K562 (cell line): ENCODE data around the gene RBMS3. TPM values are rescaled to one million over a fixed set of nuclear protein-coding genes. Genes with fewer than 3 reads are reported as not detected.

Experiments
- ATAC-seq: fragments of 200-7000 bp; cut with Tn5 transposase; 3 replicates; pipeline ENCODE4 v1.9.1; 2020; ENCODE audit warnings: moderate library complexity
- BruUV-seq: library from RNA; stranded (reverse); fragments of 400-500 nt; replicated peaks from 2 replicates; lab custom pipeline; 2021; lab: Mats Ljungman, UMichigan
- CTCF ChIA-PET: fragments of 300-600 bp; formaldehyde crosslinking; extraction: SDS; loops from one replicate; lab custom pipeline; 2021; ENCODE audit warnings: low intra/inter-chr PET ratio; lab: Yijun Ruan, JAX
- POLR2A ChIA-PET: fragments of 300-600, 350-650 bp; sonication (Branson Sonifier 250); formaldehyde crosslinking; extraction: SDS; loops from one replicate; lab custom pipeline; 2021; ENCODE audit warnings: antibody characterized with exemption, inconsistent platforms; lab: Yijun Ruan, JAX
- DNase-seq, 4 experiments: peaks; one replicate each; pipeline versions ENCODE4 v3.0.0 to v3.0.0-alpha.2; 2011 to 2018; ENCODE audit warnings: low spot score in 3 of 4, mixed read lengths in 3 of 4; ENCODE audit errors: extremely low read depth in 1 of 4
- FAIRE-seq: peaks from 2 replicates; lab custom pipeline; 2011; peaks lifted over from hg19 to GRCh38; lab: Jason Lieb, UNC
- H2AFZ ChIP-seq: 2 replicates; pipeline ENCODE4 v1.6.0; 2011; ENCODE audit warnings: low read depth, low read length, control low read depth, inconsistent platforms
- H3K27ac ChIP-seq: fragments of 200-600 bp; 3 replicates; pipeline ENCODE4 v1.8.0; 2011; ENCODE audit warnings: low read depth, mild to moderate bottlenecking, control low read depth, inconsistent platforms, low read length, moderate library complexity, mixed read lengths; ENCODE audit errors: extremely low read depth
- H3K27me3 ChIP-seq, 2 experiments: fragments of 300-600 bp in 1 of 2; 2 replicates in 1 of 2; 3 replicates in 1 of 2; pipeline versions ENCODE4 v1.6.0 to v1.8.0; 2011; ENCODE audit warnings: inconsistent platforms in 2 of 2, low read length in 2 of 2, mild to moderate bottlenecking in 1 of 2, mixed read lengths in 1 of 2, moderate library complexity in 1 of 2; ENCODE audit not compliant: control insufficient read depth in 2 of 2, insufficient read depth in 2 of 2
- H3K36me3 ChIP-seq: fragments of 300-600 bp; 3 replicates; pipeline ENCODE4 v1.8.0; 2011; ENCODE audit warnings: mild to moderate bottlenecking, low read length, inconsistent platforms; ENCODE audit not compliant: control insufficient read depth, insufficient read depth
- H3K4me1 ChIP-seq, 2 experiments: fragments of 200-600 bp in 1 of 2; replicated peaks in 1 of 2; 2 replicates in 1 of 2; 3 replicates in 1 of 2; pipeline versions ENCODE4 v1.5.1 to v1.8.0; 2011; ENCODE audit warnings: inconsistent platforms in 2 of 2, low read length in 2 of 2, mild to moderate bottlenecking in 1 of 2, mixed read lengths in 1 of 2, moderate library complexity in 1 of 2; ENCODE audit not compliant: control insufficient read depth in 2 of 2, insufficient read depth in 2 of 2
- H3K4me2 ChIP-seq: 2 replicates; pipeline ENCODE4 v1.6.1; 2011; ENCODE audit warnings: low read length, control low read depth, inconsistent platforms, mixed read lengths; ENCODE audit not compliant: insufficient read depth
- H3K4me3 ChIP-seq: fragments of 200-600 bp; sonication (generic), shearing (Covaris generic); 2 replicates; pipeline ENCODE4 v1.5.1; 2016; ENCODE audit warnings: control low read depth, inconsistent platforms
- H3K79me2 ChIP-seq: fragments of 200-600 bp; 3 replicates; pipeline ENCODE4 v1.8.0; 2011; ENCODE audit warnings: low read length, inconsistent platforms; ENCODE audit not compliant: control insufficient read depth, insufficient read depth
- H3K9ac ChIP-seq, 2 experiments: 2 replicates each; pipeline versions ENCODE4 v1.6.0 to v1.6.1; 2011; ENCODE audit warnings: low read depth in 2 of 2, low read length in 2 of 2, control low read depth in 1 of 2, inconsistent platforms in 1 of 2, mild to moderate bottlenecking in 1 of 2, mixed read lengths in 1 of 2; ENCODE audit not compliant: insufficient read depth in 1 of 2
- H3K9me1 ChIP-seq: one replicate; pipeline ENCODE4 v1.6.0; 2011; ENCODE audit warnings: inconsistent platforms, mild to moderate bottlenecking, low read length, moderate library complexity; ENCODE audit not compliant: control insufficient read depth, insufficient read depth
- H3K9me3 ChIP-seq: replicated peaks from 2 replicates; pipeline ENCODE4 v1.5.1; 2011; ENCODE audit warnings: low read depth, low read length, inconsistent platforms; ENCODE audit not compliant: control insufficient read depth, insufficient read depth
- H4K20me1 ChIP-seq: replicated peaks from 2 replicates; pipeline ENCODE4 v1.6.1; 2011; ENCODE audit warnings: low read length, inconsistent platforms, mixed read lengths; ENCODE audit not compliant: control insufficient read depth, insufficient read depth
- ARID2 ChIP-seq: fragments of 450-650 bp; IDR thresholded peaks from 2 replicates; pipeline ENCODE4 v1.6.1; 2017; ENCODE audit warnings: antibody characterized with exemption, mild to moderate bottlenecking
- HDGF ChIP-seq: fragments of 450-650 bp; IDR thresholded peaks from 2 replicates; pipeline ENCODE4 v1.6.1; 2016
- HMG20A ChIP-seq: fragments of 450-650 bp; formaldehyde crosslinking; conservative IDR thresholded peaks from 2 replicates; pipeline ENCODE4 v1.4.0; 2020; ENCODE audit warnings: mild to moderate bottlenecking, mixed read lengths
- MCM3 ChIP-seq: fragments of 450-650 bp; IDR thresholded peaks from 2 replicates; pipeline ENCODE4 v1.6.1; 2016
- ZNF3 ChIP-seq: fragments of 250-450 bp; sonication (Bioruptor Pico); IDR thresholded peaks from 2 replicates; pipeline ENCODE4 v1.5.0; 2021; ENCODE audit warnings: mild to moderate bottlenecking, moderate library complexity
- ZNF324 ChIP-seq: fragments of 250-450 bp; sonication (Bioruptor Pico); IDR thresholded peaks from 2 replicates; pipeline ENCODE4 v1.4.0; 2020; ENCODE audit warnings: mild to moderate bottlenecking
- ZNF408 ChIP-seq: fragments of 250-450 bp; sonication (Bioruptor Pico); IDR thresholded peaks from 2 replicates; pipeline ENCODE4 v1.4.0; 2020; ENCODE audit warnings: low read depth, mild to moderate bottlenecking, moderate library complexity
- ZSCAN32 ChIP-seq: fragments of 450-650 bp; formaldehyde crosslinking; IDR thresholded peaks from 2 replicates; pipeline ENCODE4 v1.4.0; 2020; ENCODE audit warnings: mild to moderate bottlenecking, moderate library complexity
- WGBS: fragments of 100-300 bp; shearing (Covaris generic); methylation state at CpG from one replicate; pipeline ENCODE4 v1.1.6; 2016; ENCODE audit warnings: low coverage, mixed read lengths; ENCODE audit not compliant: insufficient coverage; ENCODE audit errors: missing lambda C conversion rate; 5-methylcytosine and 5-hydroxymethylcytosine counted together
- in situ Hi-C: fragments of 300-500 bp; cut with MboI; formaldehyde crosslinking; loops from 4 replicates; pipeline ENCODE4 v1.15.0; 2018; ENCODE audit warnings: inconsistent platforms, mixed read lengths
- intact Hi-C: fragments of 100-400 bp; cut with micrococcal nuclease; formaldehyde crosslinking; loops from 2 replicates; pipeline ENCODE4 v1.14.2; 2022
- polyA plus RNA-seq, 8 experiments: library from polyadenylated mRNA; depleted of rRNA in 4 of 8; stranded (reverse) in 5 of 8; unstranded in 3 of 8; fragments of >200 nt; fragmentation: Nextera tagmentation in 2 of 8; fragmentation: Illumina TruSeq in 1 of 8; extraction: Ambion mirVana in 2 of 8; extraction: Trizol in 1 of 8; gene quantifications; 2 replicates each; pipeline versions ENCODE4 v1.2.1 to v1.2.3, GENCODE V29; 2011 to 2014; ENCODE audit warnings: inconsistent platforms in 1 of 8, missing spikeins in 1 of 8
- total RNA-seq, 7 experiments: library from RNA; depleted of rRNA in 6 of 7; stranded (reverse); fragments of >200 nt in 6 of 7; fragmentation: Illumina TruSeq in 2 of 7; extraction: Trizol in 2 of 7; gene quantifications; 2 replicates each; pipeline versions ENCODE4 v1.2.1 to v1.2.3, GENCODE V29; 2011 to 2021; ENCODE audit warnings: low replicate concordance in 1 of 7
- TF ChIP-seq, protein P1 (sequence below): sonication (generic); formaldehyde crosslinking; IDR thresholded peaks from 2 replicates; pipeline ENCODE4 v1.8.0; 2023; ENCODE audit warnings: mild to moderate bottlenecking, missing genetic modification reagents
- TF ChIP-seq, protein P2 (sequence below): fragments of 450-650 bp; formaldehyde crosslinking; IDR thresholded peaks from 2 replicates; pipeline ENCODE4 v1.4.0; 2022; ENCODE audit warnings: missing genetic modification characterization
- TF ChIP-seq, protein P3 (sequence below): sonication (generic); formaldehyde crosslinking; IDR thresholded peaks from 2 replicates; pipeline ENCODE4 v1.8.0; 2023; ENCODE audit warnings: mild to moderate bottlenecking, missing genetic modification reagents
- TF ChIP-seq, protein P4 (sequence below): fragments of 450-650 bp; formaldehyde crosslinking; IDR thresholded peaks from 2 replicates; pipeline ENCODE4 v1.4.0; 2022; ENCODE audit warnings: mild to moderate bottlenecking, moderate library complexity
- TF ChIP-seq, protein P5 (sequence below): fragments of 250-450 bp; sonication (Bioruptor Pico); IDR thresholded peaks from 2 replicates; pipeline ENCODE4 v1.8.0; 2021; ENCODE audit warnings: moderate library complexity, mild to moderate bottlenecking, inconsistent platforms

The RBMS3 gene
- total and polyA plus RNA-seq, 9 of the 15 experiments (the other 6 are each of a cell fraction or from before 2014, with no cell fraction given) = 0.20 TPM; not detected in 8

DNA sequence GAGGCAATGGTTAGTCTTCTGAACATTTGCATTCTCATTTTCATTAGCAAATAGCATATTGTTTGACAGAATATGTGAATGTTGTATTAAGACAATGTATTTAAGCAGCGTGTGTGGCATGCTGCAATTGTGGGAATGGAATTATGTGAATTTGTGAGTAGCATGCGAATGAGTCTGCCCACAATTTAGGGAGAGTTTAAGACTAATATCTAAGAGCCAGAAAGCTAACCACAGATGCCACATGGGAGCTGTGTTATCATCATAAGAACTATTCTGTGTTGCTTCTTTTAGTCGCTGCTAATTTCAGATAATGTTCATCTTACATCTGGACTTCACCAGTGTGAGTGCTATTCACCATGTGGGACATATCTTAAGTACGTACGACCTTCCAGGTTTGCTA, 494.5 kb downstream of the RBMS3 start:
- no TSS peak for BruUV-seq
- no peaks in the 10 kb centered on the region for H3K27me3 ChIP-seq
- intact Hi-C loops (no loop called here), in situ Hi-C loops (no loop called here)
- H3K9me1 ChIP-seq = no peaks in the 10 kb centered on the region
- no peaks in the 10 kb centered on the region for H3K4me1 ChIP-seq
- H3K9ac ChIP-seq = no peak overlapping the region
- WGBS = 0% methylated on average over 5 of the region's 5 CpGs
- ATAC-seq = no peak
- no peaks in the 10 kb centered on the region for H3K79me2 ChIP-seq
- ChIA-PET POLR2A (no interaction called here), CTCF (no interaction called here)
- no peak overlapping the region for H2AFZ ChIP-seq
- H3K9me3 ChIP-seq = no peaks in the 10 kb centered on the region
- no peak for FAIRE-seq
- H3K4me3 ChIP-seq = no peak overlapping the region
- H4K20me1 ChIP-seq = no peaks in the 10 kb centered on the region
- TF ChIP-seq ZNF408 (no peak), HDGF (no peak), MCM3 (no peak), ZSCAN32 (CRISPR knock-in tag) (no peak), ARID2 (no peak), ZNF324 (no peak), ZNF3 (CRISPR knock-in tag) (no peak), HMG20A (no peak)
- TF ChIP-seq, protein P1, sequence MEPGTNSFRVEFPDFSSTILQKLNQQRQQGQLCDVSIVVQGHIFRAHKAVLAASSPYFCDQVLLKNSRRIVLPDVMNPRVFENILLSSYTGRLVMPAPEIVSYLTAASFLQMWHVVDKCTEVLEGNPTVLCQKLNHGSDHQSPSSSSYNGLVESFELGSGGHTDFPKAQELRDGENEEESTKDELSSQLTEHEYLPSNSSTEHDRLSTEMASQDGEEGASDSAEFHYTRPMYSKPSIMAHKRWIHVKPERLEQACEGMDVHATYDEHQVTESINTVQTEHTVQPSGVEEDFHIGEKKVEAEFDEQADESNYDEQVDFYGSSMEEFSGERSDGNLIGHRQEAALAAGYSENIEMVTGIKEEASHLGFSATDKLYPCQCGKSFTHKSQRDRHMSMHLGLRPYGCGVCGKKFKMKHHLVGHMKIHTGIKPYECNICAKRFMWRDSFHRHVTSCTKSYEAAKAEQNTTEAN = no peak
- TF ChIP-seq, protein P2, sequence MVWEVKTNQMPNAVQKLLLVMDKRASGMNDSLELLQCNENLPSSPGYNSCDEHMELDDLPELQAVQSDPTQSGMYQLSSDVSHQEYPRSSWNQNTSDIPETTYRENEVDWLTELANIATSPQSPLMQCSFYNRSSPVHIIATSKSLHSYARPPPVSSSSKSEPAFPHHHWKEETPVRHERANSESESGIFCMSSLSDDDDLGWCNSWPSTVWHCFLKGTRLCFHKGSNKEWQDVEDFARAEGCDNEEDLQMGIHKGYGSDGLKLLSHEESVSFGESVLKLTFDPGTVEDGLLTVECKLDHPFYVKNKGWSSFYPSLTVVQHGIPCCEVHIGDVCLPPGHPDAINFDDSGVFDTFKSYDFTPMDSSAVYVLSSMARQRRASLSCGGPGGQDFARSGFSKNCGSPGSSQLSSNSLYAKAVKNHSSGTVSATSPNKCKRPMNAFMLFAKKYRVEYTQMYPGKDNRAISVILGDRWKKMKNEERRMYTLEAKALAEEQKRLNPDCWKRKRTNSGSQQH = no peak
- TF ChIP-seq, protein P3, sequence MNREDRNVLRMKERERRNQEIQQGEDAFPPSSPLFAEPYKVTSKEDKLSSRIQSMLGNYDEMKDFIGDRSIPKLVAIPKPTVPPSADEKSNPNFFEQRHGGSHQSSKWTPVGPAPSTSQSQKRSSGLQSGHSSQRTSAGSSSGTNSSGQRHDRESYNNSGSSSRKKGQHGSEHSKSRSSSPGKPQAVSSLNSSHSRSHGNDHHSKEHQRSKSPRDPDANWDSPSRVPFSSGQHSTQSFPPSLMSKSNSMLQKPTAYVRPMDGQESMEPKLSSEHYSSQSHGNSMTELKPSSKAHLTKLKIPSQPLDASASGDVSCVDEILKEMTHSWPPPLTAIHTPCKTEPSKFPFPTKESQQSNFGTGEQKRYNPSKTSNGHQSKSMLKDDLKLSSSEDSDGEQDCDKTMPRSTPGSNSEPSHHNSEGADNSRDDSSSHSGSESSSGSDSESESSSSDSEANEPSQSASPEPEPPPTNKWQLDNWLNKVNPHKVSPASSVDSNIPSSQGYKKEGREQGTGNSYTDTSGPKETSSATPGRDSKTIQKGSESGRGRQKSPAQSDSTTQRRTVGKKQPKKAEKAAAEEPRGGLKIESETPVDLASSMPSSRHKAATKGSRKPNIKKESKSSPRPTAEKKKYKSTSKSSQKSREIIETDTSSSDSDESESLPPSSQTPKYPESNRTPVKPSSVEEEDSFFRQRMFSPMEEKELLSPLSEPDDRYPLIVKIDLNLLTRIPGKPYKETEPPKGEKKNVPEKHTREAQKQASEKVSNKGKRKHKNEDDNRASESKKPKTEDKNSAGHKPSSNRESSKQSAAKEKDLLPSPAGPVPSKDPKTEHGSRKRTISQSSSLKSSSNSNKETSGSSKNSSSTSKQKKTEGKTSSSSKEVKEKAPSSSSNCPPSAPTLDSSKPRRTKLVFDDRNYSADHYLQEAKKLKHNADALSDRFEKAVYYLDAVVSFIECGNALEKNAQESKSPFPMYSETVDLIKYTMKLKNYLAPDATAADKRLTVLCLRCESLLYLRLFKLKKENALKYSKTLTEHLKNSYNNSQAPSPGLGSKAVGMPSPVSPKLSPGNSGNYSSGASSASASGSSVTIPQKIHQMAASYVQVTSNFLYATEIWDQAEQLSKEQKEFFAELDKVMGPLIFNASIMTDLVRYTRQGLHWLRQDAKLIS (CRISPR knock-in tag) = no peak
- TF ChIP-seq, protein P4, sequence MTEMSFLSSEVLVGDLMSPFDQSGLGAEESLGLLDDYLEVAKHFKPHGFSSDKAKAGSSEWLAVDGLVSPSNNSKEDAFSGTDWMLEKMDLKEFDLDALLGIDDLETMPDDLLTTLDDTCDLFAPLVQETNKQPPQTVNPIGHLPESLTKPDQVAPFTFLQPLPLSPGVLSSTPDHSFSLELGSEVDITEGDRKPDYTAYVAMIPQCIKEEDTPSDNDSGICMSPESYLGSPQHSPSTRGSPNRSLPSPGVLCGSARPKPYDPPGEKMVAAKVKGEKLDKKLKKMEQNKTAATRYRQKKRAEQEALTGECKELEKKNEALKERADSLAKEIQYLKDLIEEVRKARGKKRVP (CRISPR knock-in tag) = no peak
- TF ChIP-seq, protein P5, sequence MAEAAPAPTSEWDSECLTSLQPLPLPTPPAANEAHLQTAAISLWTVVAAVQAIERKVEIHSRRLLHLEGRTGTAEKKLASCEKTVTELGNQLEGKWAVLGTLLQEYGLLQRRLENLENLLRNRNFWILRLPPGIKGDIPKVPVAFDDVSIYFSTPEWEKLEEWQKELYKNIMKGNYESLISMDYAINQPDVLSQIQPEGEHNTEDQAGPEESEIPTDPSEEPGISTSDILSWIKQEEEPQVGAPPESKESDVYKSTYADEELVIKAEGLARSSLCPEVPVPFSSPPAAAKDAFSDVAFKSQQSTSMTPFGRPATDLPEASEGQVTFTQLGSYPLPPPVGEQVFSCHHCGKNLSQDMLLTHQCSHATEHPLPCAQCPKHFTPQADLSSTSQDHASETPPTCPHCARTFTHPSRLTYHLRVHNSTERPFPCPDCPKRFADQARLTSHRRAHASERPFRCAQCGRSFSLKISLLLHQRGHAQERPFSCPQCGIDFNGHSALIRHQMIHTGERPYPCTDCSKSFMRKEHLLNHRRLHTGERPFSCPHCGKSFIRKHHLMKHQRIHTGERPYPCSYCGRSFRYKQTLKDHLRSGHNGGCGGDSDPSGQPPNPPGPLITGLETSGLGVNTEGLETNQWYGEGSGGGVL (CRISPR knock-in tag) = no peak
- no peak overlapping the region for H3K4me2 ChIP-seq
- H3K27ac ChIP-seq = no peak overlapping the region
- no peak for DNase-seq
- H3K36me3 ChIP-seq = no peaks in the 10 kb centered on the region
